Neural progenitor cell (in vitro differentiated cells): Measurements from ENCODE around the gene ZNF581.

Experiments used
- CTCF ChIP-seq: fragments of 200-600 bp; sonication (generic); IDR thresholded peaks from 2 replicates; pipeline ENCODE4 v1.5.1; 2017; ENCODE audit warnings: antibody characterized with exemption, mild to moderate bottlenecking
- EZH2 ChIP-seq: fragments of 200-600 bp; sonication (generic); IDR thresholded peaks from 2 replicates; pipeline ENCODE4 v1.6.1; 2017; ENCODE audit warnings: antibody characterized with exemption, mild to moderate bottlenecking, moderate library complexity
- EZH2phosphoT487 ChIP-seq: fragments of 200-600 bp; sonication (generic); IDR thresholded peaks from 2 replicates; pipeline ENCODE4 v1.6.1; 2017; ENCODE audit warnings: antibody characterized with exemption

- TF ChIP-seq CTCF = no peak
- TF ChIP-seq EZH2 = no peak
- no peak for TF ChIP-seq EZH2phosphoT487
Observed at GRCh38 chr19:55643887-55644176, 383 bp downstream of the ZNF581 start.
